Neural cell (in vitro differentiated cells): Measurements from ENCODE around the gene ENOX1. TPM values are rescaled to one million over a fixed set of nuclear protein-coding genes. Genes with fewer than 3 reads are reported as not detected.

Experiments used
- H2AFZ ChIP-seq: fragments of 200-600, 300-800 bp; sonication (generic), shearing (Covaris generic); 2 replicates; pipeline ENCODE4 v1.6.0; 2014; ENCODE audit warnings: low read depth, mild to moderate bottlenecking, antibody characterized with exemption, low read length, moderate library complexity
- H3F3A ChIP-seq: fragments of 200-600 bp; shearing (Covaris generic); 2 replicates; pipeline ENCODE4 v1.6.1; 2016; ENCODE audit warnings: mild to moderate bottlenecking, moderate library complexity, mixed read lengths, antibody characterized with exemption, low read length; ENCODE audit not compliant: insufficient read depth, poor library complexity, severe bottlenecking
- H3K27ac ChIP-seq: fragments of 200-600, 300-800 bp; sonication (generic), shearing (Covaris generic); 2 replicates; pipeline ENCODE4 v1.5.1; 2014; ENCODE audit warnings: mild to moderate bottlenecking, low read length, moderate library complexity
- H3K27me3 ChIP-seq: fragments of 300-800, 200-600 bp; sonication (generic), shearing (Covaris generic); 2 replicates; pipeline ENCODE4 v1.6.0; 2014; ENCODE audit warnings: mild to moderate bottlenecking, low read depth, low read length, moderate library complexity; ENCODE audit not compliant: insufficient read depth
- H3K36me3 ChIP-seq: fragments of 300-800, 200-600 bp; sonication (generic), shearing (Covaris generic); 2 replicates; pipeline ENCODE4 v1.5.1; 2014; ENCODE audit warnings: mild to moderate bottlenecking, antibody characterized with exemption, low read length, moderate library complexity; ENCODE audit not compliant: insufficient read depth
- H3K4me2 ChIP-seq: fragments of 300-800, 200-600 bp; sonication (generic), shearing (Covaris generic); 2 replicates; pipeline ENCODE4 v1.6.0; 2014; ENCODE audit warnings: mild to moderate bottlenecking, low read length
- H3K4me3 ChIP-seq: fragments of 300-800, 200-600 bp; sonication (generic), shearing (Covaris generic); 2 replicates; pipeline ENCODE4 v1.5.1; 2014; ENCODE audit warnings: mild to moderate bottlenecking, low read length, moderate library complexity
- H3K79me2 ChIP-seq: fragments of 200-600 bp; shearing (Covaris generic); replicated peaks from 2 replicates; pipeline ENCODE4 v1.6.0; 2014; ENCODE audit warnings: mild to moderate bottlenecking, low read length, moderate library complexity; ENCODE audit not compliant: insufficient read depth
- H3K9ac ChIP-seq: fragments of 300-800, 200-600 bp; sonication (generic), shearing (Covaris generic); 2 replicates; pipeline ENCODE4 v1.6.1; 2016; ENCODE audit warnings: mild to moderate bottlenecking, low read length, mixed read lengths
- H3K9me2 ChIP-seq: fragments of 200-600 bp; shearing (Covaris generic); 2 replicates; pipeline ENCODE4 v1.6.1; 2016; ENCODE audit warnings: mild to moderate bottlenecking, low read length, mixed read lengths; ENCODE audit not compliant: insufficient read depth
- H3K9me3 ChIP-seq: fragments of 200-600, 300-800 bp; sonication (generic), shearing (Covaris generic); 2 replicates; pipeline ENCODE4 v1.6.1; 2016; ENCODE audit warnings: mild to moderate bottlenecking, mixed run types, low read length, moderate library complexity, mixed read lengths
- H4K20me1 ChIP-seq: fragments of 200-600 bp; shearing (Covaris generic); 2 replicates; pipeline ENCODE4 v1.6.1; 2016; ENCODE audit warnings: mild to moderate bottlenecking, mixed run types; ENCODE audit not compliant: insufficient read depth
- EP300 ChIP-seq: fragments of 450-650 bp; conservative IDR thresholded peaks from 2 replicates; pipeline ENCODE4 v1.6.1; 2014; ENCODE audit warnings: antibody characterized with exemption, mild to moderate bottlenecking, moderate library complexity; ENCODE audit not compliant: poor library complexity, severe bottlenecking
- EZH2 ChIP-seq: fragments of 200-600, 300-800 bp; shearing (Covaris generic), sonication (generic); IDR thresholded peaks from 2 replicates; pipeline ENCODE4 v1.6.1; 2014; ENCODE audit warnings: antibody characterized with exemption, low read length, borderline replicate concordance, mild to moderate bottlenecking; ENCODE audit not compliant: insufficient read depth, poor library complexity, severe bottlenecking
- MXI1 ChIP-seq: fragments of 450-650 bp; conservative IDR thresholded peaks from 2 replicates; pipeline ENCODE4 v1.6.1; 2014; ENCODE audit warnings: antibody characterized with exemption, mild to moderate bottlenecking; ENCODE audit not compliant: poor library complexity, severe bottlenecking
- POLR2AphosphoS5 ChIP-seq: IDR thresholded peaks from 2 replicates; pipeline ENCODE4 v1.6.1; 2012
- RAD21 ChIP-seq: fragments of 450-650 bp; conservative IDR thresholded peaks from 2 replicates; pipeline ENCODE4 v1.6.1; 2014; ENCODE audit warnings: antibody characterized with exemption, mild to moderate bottlenecking, moderate library complexity
- SMC3 ChIP-seq: fragments of 450-650 bp; conservative IDR thresholded peaks from 2 replicates; pipeline ENCODE4 v1.6.1; 2014; ENCODE audit warnings: antibody characterized with exemption, mild to moderate bottlenecking, moderate library complexity; ENCODE audit not compliant: poor library complexity
- TAF1 ChIP-seq: IDR thresholded peaks from 2 replicates; pipeline ENCODE4 v1.6.1; 2012; ENCODE audit warnings: low read depth
- polyA plus RNA-seq: library from polyadenylated mRNA; depleted of rRNA; stranded (reverse); fragments of >200 nt; gene quantifications from 2 replicates; pipeline ENCODE4 v1.2.3, GENCODE V29; 2014
- TF ChIP-seq, protein P1 (sequence below): fragments of 450-650 bp; IDR thresholded peaks from 2 replicates; pipeline ENCODE4 v1.5.1; 2014; ENCODE audit warnings: antibody characterized with exemption, mild to moderate bottlenecking, moderate library complexity; ENCODE audit not compliant: poor library complexity, severe bottlenecking
- TF ChIP-seq, protein P2 (sequence below): IDR thresholded peaks from 2 replicates; pipeline ENCODE4 v1.6.1; 2012; ENCODE audit warnings: borderline replicate concordance

ENOX1 gene
- polyA plus RNA-seq, 1 donor from 2014 or later = 42.6 TPM

DNA sequence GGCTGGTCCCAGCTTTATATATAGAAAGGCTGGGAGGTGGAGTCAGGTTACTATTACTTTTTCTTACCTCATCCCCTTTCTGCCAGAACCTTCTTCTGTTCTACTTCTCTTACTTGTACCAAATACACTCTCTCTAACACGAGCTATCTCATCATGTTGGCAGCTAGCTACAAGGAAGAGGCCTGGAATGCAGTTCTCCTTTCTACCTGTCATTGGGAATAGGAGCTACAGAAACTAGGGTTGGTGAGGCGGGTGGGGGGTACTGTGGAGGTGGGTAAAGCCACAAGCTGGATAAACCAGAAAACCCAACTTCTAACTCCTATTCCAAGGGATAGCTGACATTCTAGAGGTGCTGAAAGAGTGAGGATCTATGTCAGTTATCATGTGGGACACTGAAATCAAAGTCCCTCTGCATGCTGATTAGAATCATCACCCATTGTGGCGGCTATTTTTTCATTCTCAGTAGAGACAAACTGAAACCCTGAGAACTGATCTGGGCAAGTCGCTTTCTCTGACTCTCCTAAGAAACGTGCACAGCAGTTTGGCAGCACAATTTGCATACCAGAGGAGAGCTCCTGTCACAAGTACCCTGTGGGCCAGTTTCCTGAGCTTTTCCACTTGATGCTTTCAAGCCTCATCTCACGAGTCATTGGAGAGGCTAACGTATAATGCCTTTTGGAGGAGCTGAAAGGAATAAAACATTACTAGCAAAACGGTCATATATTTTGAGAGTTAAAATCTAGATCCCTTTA lies 358.1 kb downstream of the ENOX1 start:
- H4K20me1 ChIP-seq = no peaks in the 10 kb centered on the region
- H3K4me2 ChIP-seq = no peak overlapping the region
- no peaks in the 10 kb centered on the region for H3K9me3 ChIP-seq
- H2AFZ ChIP-seq = no peak overlapping the region
- no peaks in the 10 kb centered on the region for H3K79me2 ChIP-seq
- no peak overlapping the region for H3K9ac ChIP-seq
- no peak for TF ChIP-seq RAD21
- no peaks in the 10 kb centered on the region for H3K9me2 ChIP-seq
- H3K4me3 ChIP-seq = no peak overlapping the region
- no peaks in the 10 kb centered on the region for H3K36me3 ChIP-seq
- H3K27ac ChIP-seq = no peak overlapping the region
- no peaks in the 10 kb centered on the region for H3F3A ChIP-seq
- H3K27me3 ChIP-seq = no peaks in the 10 kb centered on the region

DNA sequence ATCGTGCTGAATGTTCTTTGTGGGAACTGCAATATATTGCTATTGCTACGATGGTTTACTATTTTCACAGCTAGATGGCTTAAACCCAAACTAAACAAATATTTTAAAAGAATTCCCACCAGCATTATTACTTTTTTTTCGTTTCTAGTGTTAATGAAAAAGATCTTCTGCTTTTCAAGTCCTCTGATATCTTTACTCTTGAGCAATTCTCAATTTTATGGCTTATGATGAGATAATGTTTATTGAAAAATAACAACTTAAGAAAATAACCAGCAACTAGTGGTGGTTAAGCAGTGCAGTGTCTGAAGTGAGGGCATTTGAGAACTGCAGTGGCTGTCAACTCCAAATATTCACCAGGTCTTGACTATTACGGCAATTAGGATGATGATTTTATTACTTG lies 360.4 kb downstream of the ENOX1 start:
- H3K9me3 ChIP-seq = no peaks in the 10 kb centered on the region
- no peak overlapping the region for H3K4me2 ChIP-seq
- no peak overlapping the region for H2AFZ ChIP-seq
- no peaks in the 10 kb centered on the region for H4K20me1 ChIP-seq
- H3K4me3 ChIP-seq = no peak overlapping the region
- no peaks in the 10 kb centered on the region for H3K27me3 ChIP-seq
- H3K36me3 ChIP-seq = no peaks in the 10 kb centered on the region
- H3K79me2 ChIP-seq = no peaks in the 10 kb centered on the region
- H3K9me2 ChIP-seq = no peaks in the 10 kb centered on the region
- no peaks in the 10 kb centered on the region for H3F3A ChIP-seq
- H3K9ac ChIP-seq = no peak overlapping the region
- TF ChIP-seq, protein P1, sequence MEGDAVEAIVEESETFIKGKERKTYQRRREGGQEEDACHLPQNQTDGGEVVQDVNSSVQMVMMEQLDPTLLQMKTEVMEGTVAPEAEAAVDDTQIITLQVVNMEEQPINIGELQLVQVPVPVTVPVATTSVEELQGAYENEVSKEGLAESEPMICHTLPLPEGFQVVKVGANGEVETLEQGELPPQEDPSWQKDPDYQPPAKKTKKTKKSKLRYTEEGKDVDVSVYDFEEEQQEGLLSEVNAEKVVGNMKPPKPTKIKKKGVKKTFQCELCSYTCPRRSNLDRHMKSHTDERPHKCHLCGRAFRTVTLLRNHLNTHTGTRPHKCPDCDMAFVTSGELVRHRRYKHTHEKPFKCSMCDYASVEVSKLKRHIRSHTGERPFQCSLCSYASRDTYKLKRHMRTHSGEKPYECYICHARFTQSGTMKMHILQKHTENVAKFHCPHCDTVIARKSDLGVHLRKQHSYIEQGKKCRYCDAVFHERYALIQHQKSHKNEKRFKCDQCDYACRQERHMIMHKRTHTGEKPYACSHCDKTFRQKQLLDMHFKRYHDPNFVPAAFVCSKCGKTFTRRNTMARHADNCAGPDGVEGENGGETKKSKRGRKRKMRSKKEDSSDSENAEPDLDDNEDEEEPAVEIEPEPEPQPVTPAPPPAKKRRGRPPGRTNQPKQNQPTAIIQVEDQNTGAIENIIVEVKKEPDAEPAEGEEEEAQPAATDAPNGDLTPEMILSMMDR = no peak
- TF ChIP-seq, protein P2, sequence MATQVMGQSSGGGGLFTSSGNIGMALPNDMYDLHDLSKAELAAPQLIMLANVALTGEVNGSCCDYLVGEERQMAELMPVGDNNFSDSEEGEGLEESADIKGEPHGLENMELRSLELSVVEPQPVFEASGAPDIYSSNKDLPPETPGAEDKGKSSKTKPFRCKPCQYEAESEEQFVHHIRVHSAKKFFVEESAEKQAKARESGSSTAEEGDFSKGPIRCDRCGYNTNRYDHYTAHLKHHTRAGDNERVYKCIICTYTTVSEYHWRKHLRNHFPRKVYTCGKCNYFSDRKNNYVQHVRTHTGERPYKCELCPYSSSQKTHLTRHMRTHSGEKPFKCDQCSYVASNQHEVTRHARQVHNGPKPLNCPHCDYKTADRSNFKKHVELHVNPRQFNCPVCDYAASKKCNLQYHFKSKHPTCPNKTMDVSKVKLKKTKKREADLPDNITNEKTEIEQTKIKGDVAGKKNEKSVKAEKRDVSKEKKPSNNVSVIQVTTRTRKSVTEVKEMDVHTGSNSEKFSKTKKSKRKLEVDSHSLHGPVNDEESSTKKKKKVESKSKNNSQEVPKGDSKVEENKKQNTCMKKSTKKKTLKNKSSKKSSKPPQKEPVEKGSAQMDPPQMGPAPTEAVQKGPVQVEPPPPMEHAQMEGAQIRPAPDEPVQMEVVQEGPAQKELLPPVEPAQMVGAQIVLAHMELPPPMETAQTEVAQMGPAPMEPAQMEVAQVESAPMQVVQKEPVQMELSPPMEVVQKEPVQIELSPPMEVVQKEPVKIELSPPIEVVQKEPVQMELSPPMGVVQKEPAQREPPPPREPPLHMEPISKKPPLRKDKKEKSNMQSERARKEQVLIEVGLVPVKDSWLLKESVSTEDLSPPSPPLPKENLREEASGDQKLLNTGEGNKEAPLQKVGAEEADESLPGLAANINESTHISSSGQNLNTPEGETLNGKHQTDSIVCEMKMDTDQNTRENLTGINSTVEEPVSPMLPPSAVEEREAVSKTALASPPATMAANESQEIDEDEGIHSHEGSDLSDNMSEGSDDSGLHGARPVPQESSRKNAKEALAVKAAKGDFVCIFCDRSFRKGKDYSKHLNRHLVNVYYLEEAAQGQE = no peak
- TF ChIP-seq MXI1 = no peak
- H3K27ac ChIP-seq = no peak overlapping the region

DNA sequence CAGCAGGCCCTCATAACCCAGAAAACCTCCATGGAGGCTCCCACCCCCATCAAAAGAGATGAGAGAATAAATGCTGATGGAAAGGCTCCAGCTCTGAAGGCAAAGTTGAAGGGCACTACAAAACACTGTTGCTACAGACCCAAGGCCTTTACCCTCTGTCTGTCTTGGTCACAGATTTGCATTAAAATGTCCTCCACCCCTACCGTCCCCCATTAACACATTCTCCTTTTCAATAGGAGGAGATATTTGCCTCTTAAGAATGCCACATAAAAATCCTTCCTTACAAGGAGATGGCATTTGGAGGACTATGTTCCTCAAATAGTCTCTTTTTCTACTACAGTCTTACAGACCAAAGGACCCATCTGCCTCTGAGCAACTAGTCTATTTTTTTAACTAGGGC lies 361.5 kb downstream of the ENOX1 start:
- H3K27me3 ChIP-seq = no peaks in the 10 kb centered on the region
- no peak overlapping the region for H3K27ac ChIP-seq
- no peak overlapping the region for H2AFZ ChIP-seq
- H3K4me2 ChIP-seq = no peak overlapping the region
- no peaks in the 10 kb centered on the region for H3K36me3 ChIP-seq
- TF ChIP-seq MXI1 (no peak), EP300 (no peak), RAD21 (no peak), EZH2 (no peak), SMC3 (no peak), TAF1 (no peak), POLR2AphosphoS5 (no peak)
- TF ChIP-seq, protein P2 = no peak
- TF ChIP-seq, protein P1 = no peak
- no peaks in the 10 kb centered on the region for H3K9me3 ChIP-seq
- H4K20me1 ChIP-seq = no peaks in the 10 kb centered on the region
- no peaks in the 10 kb centered on the region for H3K79me2 ChIP-seq
- no peaks in the 10 kb centered on the region for H3K9me2 ChIP-seq
- no peaks in the 10 kb centered on the region for H3F3A ChIP-seq
- no peak overlapping the region for H3K4me3 ChIP-seq
- H3K9ac ChIP-seq = no peak overlapping the region
